T47D (cell line): ENCODE results near the gene SMU1.

Experiments
- DNase-seq, 2 experiments: peaks; one replicate each; pipeline versions ENCODE4 v3.0.0 to v3.0.0-alpha.2; 2011 to 2012; ENCODE audit warnings: low read depth in 1 of 2, low spot score in 1 of 2
- JUND ChIP-seq: IDR thresholded peaks from 2 replicates; pipeline ENCODE4 v1.6.1; 2012; ENCODE audit warnings: low read depth
- in situ Hi-C: cut with HindIII; loops from 2 replicates; pipeline ENCODE4 v1.10.0; 2016; ENCODE audit warnings: low sequenced_read_pairs, low pct_unique_long_range_greater_than_20kb

Gene SMU1

GRCh38 chr9:33076046-33077004, at the start of gene SMU1:
SMU1 (minus strand) TSS chr9:33076674; CDS start chr9:33076608, 66 bp downstream.
- DNase-seq = peak; percentile 75 to 96
- in situ Hi-C loops = loop anchor here (10.0 kb wide), 1 partner anchor 148 kb away; no protein-coding TSS in a partner anchor
- TF ChIP-seq JUND = no peak

GRCh38 chr9:33125461-33125860, 49.0 kb upstream of the SMU1 start:
- TF ChIP-seq JUND = no peak
- DNase-seq = no peak
- in situ Hi-C loops = no loop called here

GRCh38 chr9:33124751-33125381, 48.4 kb upstream of the SMU1 start:
- no peak for TF ChIP-seq JUND
- no peak for DNase-seq
- in situ Hi-C loops = no loop called here

GRCh38 chr9:33124046-33124445, 47.6 kb upstream of the SMU1 start:
- TF ChIP-seq JUND = no peak
- no peak for DNase-seq
- in situ Hi-C loops = no loop called here

GRCh38 chr9:33123407-33124031, 47.0 kb upstream of the SMU1 start:
- in situ Hi-C loops = no loop called here
- no peak for TF ChIP-seq JUND
- DNase-seq = no peak

GRCh38 chr9:33120620-33121019, 44.1 kb upstream of the SMU1 start:
- in situ Hi-C loops = no loop called here
- no peak for DNase-seq
- no peak for TF ChIP-seq JUND

GRCh38 chr9:33117796-33118195, 41.3 kb upstream of the SMU1 start:
- in situ Hi-C loops = no loop called here
- TF ChIP-seq JUND = no peak
- DNase-seq = no peak

- in situ Hi-C loops = no loop called here
- DNase-seq = no peak
These were observed 40.8 kb upstream of the SMU1 start for GRCh38 chr9:33117306-33117705.

GRCh38 chr9:33116860-33117259, 40.4 kb upstream of the SMU1 start:
- no peak for DNase-seq
- TF ChIP-seq JUND = no peak
- in situ Hi-C loops = no loop called here

More at GRCh38 chr9:33117306-33117705, 40.8 kb upstream of the SMU1 start:
- TF ChIP-seq JUND = no peak

GRCh38 chr9:33114746-33115145, 38.3 kb upstream of the SMU1 start:
- no peak for TF ChIP-seq JUND
- in situ Hi-C loops = no loop called here
- no peak for DNase-seq

- no peak for DNase-seq
- no peak for TF ChIP-seq JUND
- in situ Hi-C loops = no loop called here
These were observed 37.5 kb upstream of the SMU1 start for GRCh38 chr9:33113799-33114547.

GRCh38 chr9:33112094-33112493, 35.6 kb upstream of the SMU1 start:
- TF ChIP-seq JUND = no peak
- in situ Hi-C loops = no loop called here
- no peak for DNase-seq
